Smooth muscle cell (in vitro differentiated cells): ENCODE measurements around the gene GSX1. TPM values are rescaled to one million over a fixed set of nuclear protein-coding genes. Genes with fewer than 3 reads are reported as not detected.

Experiments
- DNase-seq: peaks from one replicate; lab custom pipeline; 2025; ENCODE audit not compliant: unreplicated experiment; lab: John Stamatoyannopoulos, UW
- H2AFZ ChIP-seq: fragments of 200-600 bp; sonication (generic); 2 replicates; pipeline ENCODE4 v1.6.0; 2016; ENCODE audit warnings: antibody characterized with exemption, low read depth, mild to moderate bottlenecking
- H3F3A ChIP-seq: fragments of 200-600 bp; sonication (generic); 2 replicates; pipeline ENCODE4 v1.6.0; 2017; ENCODE audit warnings: antibody characterized with exemption, low read depth
- H3K27ac ChIP-seq: fragments of 200-600 bp; sonication (generic); 2 replicates; pipeline ENCODE4 v1.5.1; 2016; ENCODE audit warnings: low read depth, mild to moderate bottlenecking
- H3K27me3 ChIP-seq: fragments of 200-600 bp; sonication (generic); 2 replicates; pipeline ENCODE4 v1.6.1; 2016; ENCODE audit warnings: low read depth, mild to moderate bottlenecking
- H3K36me3 ChIP-seq: fragments of 200-600 bp; sonication (generic); 2 replicates; pipeline ENCODE4 v1.5.1; 2016; ENCODE audit warnings: low read depth
- H3K4me1 ChIP-seq: fragments of 200-600 bp; sonication (generic); 2 replicates; pipeline ENCODE4 v1.5.1; 2016; ENCODE audit warnings: low read depth
- H3K4me2 ChIP-seq: fragments of 200-600 bp; sonication (generic); 2 replicates; pipeline ENCODE4 v1.6.0; 2016; ENCODE audit warnings: mild to moderate bottlenecking
- H3K4me3 ChIP-seq: fragments of 200-600 bp; sonication (generic); 2 replicates; pipeline ENCODE4 v1.5.1; 2016; ENCODE audit warnings: mild to moderate bottlenecking
- H3K79me2 ChIP-seq: fragments of 200-600 bp; sonication (generic); 2 replicates; pipeline ENCODE4 v1.6.0; 2016; ENCODE audit warnings: low read depth, mild to moderate bottlenecking
- H3K9ac ChIP-seq: fragments of 200-600 bp; sonication (generic); 2 replicates; pipeline ENCODE4 v1.6.0; 2016; ENCODE audit warnings: low read depth
- H3K9me3 ChIP-seq: fragments of 200-600 bp; sonication (generic); replicated peaks from 2 replicates; pipeline ENCODE4 v1.5.1; 2016; ENCODE audit warnings: low read depth
- H4K20me1 ChIP-seq: fragments of 200-600 bp; sonication (generic); 2 replicates; pipeline ENCODE4 v1.6.0; 2016; ENCODE audit warnings: low read depth
- CTCF ChIP-seq: fragments of 200-600 bp; sonication (generic); IDR thresholded peaks from 2 replicates; pipeline ENCODE4 v1.5.1; 2017; ENCODE audit warnings: borderline replicate concordance, mild to moderate bottlenecking, antibody characterized with exemption; ENCODE audit not compliant: insufficient read depth, poor library complexity, severe bottlenecking
- WGBS: methylation state at CpG from one replicate; pipeline ENCODE4 v1.1.7; 2016; ENCODE audit warnings: low lambda C conversion rate; 5-methylcytosine and 5-hydroxymethylcytosine counted together
- polyA plus RNA-seq: library from polyadenylated mRNA; unstranded; fragments of >200 nt; fragmentation: Nextera tagmentation; extraction: Ambion mirVana; gene quantifications from 2 replicates; pipeline ENCODE4 v1.2.1, GENCODE V29; 2016
- total RNA-seq: library from RNA; depleted of rRNA; stranded (reverse); fragments of >200 nt; gene quantifications from 2 replicates; pipeline ENCODE4 v1.2.3, GENCODE V29; 2014

GSX1 gene
- total and polyA plus RNA-seq, 2 experiments from 2014 or later, result not detected

GRCh38 chr13:27797228-27797624, 4.9 kb downstream of the GSX1 start:
- 5% methylated on average over 23 of the region's 24 CpGs for WGBS
- Histone ChIP-seq H3K36me3 (no peaks in the 10 kb centered on the region), H3K9me3 (no peaks in the 10 kb centered on the region), H3F3A (no peaks in the 10 kb centered on the region), H3K4me1 (peaks cover 4% of the 10 kb centered on the region), H3K27me3 (peaks cover 100% of the 10 kb centered on the region), H3K4me2 (no peak overlapping the region), H3K79me2 (no peaks in the 10 kb centered on the region), H3K4me3 (no peak overlapping the region), H3K27ac (no peak overlapping the region), H3K9ac (no peak overlapping the region), H4K20me1 (no peaks in the 10 kb centered on the region), H2AFZ (no peak overlapping the region)
- DNase-seq, result no peak
- peak; percentile 17 for TF ChIP-seq CTCF

GRCh38 chr13:27806744-27807387, 14.6 kb downstream of the GSX1 start:
- Histone ChIP-seq H3K27ac (no peak overlapping the region), H4K20me1 (no peaks in the 10 kb centered on the region), H3K4me2 (no peak overlapping the region), H3F3A (no peaks in the 10 kb centered on the region), H3K4me1 (no peaks in the 10 kb centered on the region), H3K9ac (no peak overlapping the region), H3K79me2 (no peaks in the 10 kb centered on the region), H3K9me3 (no peaks in the 10 kb centered on the region), H3K27me3 (peaks cover 64% of the 10 kb centered on the region), H3K4me3 (no peak overlapping the region), H3K36me3 (no peaks in the 10 kb centered on the region), H2AFZ (no peak overlapping the region)
- TF ChIP-seq CTCF, result no peak
- 42% methylated on average over 8 of the region's 8 CpGs for WGBS
- no peak for DNase-seq

GRCh38 chr13:27808851-27809550, 16.7 kb downstream of the GSX1 start:
- peaks cover 71% of the 10 kb centered on the region for H3K27me3 ChIP-seq

More at GRCh38 chr13:27808851-27809550, 16.7 kb downstream of the GSX1 start:
- H3K79me2 ChIP-seq, result no peaks in the 10 kb centered on the region
- DNase-seq, result no peak
- no peak overlapping the region for H3K9ac ChIP-seq
- H3K36me3 ChIP-seq, result no peaks in the 10 kb centered on the region
- WGBS, result 76% methylated on average over 5 of the region's 5 CpGs
- no peaks in the 10 kb centered on the region for H4K20me1 ChIP-seq
- no peaks in the 10 kb centered on the region for H3K9me3 ChIP-seq
- no peak overlapping the region for H2AFZ ChIP-seq
- no peak overlapping the region for H3K4me2 ChIP-seq
- no peak overlapping the region for H3K4me3 ChIP-seq
- no peak overlapping the region for H3K27ac ChIP-seq
- no peaks in the 10 kb centered on the region for H3K4me1 ChIP-seq
- H3F3A ChIP-seq, result no peaks in the 10 kb centered on the region
- no peak for TF ChIP-seq CTCF
